ENCODE results near the gene SLC1A4. TPM values are rescaled to one million over a fixed set of nuclear protein-coding genes. Genes with fewer than 3 reads are reported as not detected.
"Not testable (repeated sequence)": the region's sequence is repeated elsewhere in the genome, so short reads cannot be mapped to it uniquely, and the experiment has no call there.

SLC1A4 gene
- total RNA-seq, 1 experiment from 2014 or later: 12.9 TPM

DNA sequence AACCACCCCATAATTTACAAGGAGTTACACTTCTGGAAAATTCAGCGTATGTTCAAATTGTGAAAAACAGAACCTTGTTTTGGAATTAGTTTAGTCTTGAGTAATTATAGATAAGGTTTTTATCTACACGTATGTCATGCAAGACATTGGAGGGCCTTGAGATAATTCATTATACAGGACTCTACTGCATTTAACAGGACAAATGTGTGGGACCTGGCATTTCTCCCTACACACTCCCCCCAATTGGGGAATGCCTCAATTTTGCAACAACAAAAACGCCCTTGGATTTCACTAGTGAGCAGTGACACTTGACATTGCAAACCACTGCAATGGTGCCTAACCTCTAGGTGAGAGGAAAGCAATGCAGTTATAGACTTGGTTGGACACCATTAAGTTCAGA lies 11.4 kb downstream of the SLC1A4 start:
- CTCF ChIA-PET: no interaction called here
- DNase-seq (ENCODE audit: low read depth, low spot score) (no peak), ATAC-seq (no peak)
- H3K9me3 ChIP-seq (ENCODE audit: control insufficient read depth, insufficient read depth, low read depth, low read length): no peaks in the 10 kb centered on the region
- H3K27ac ChIP-seq (ENCODE audit: low read length): no peak overlapping the region
- no peaks in the 10 kb centered on the region for H3K27me3 ChIP-seq (ENCODE audit: control insufficient read depth, insufficient read depth, low read length)
- BruUV-seq (replicated peaks): no TSS peak
- TF ChIP-seq POLR2AphosphoS5 (IDR thresholded peaks at IDR 0.05; ENCODE audit: low read depth, low read length) (no peak), REST (IDR thresholded peaks at IDR 0.05; ENCODE audit: insufficient read depth in 1 of 2, low read depth in 2 of 2, low read length in 1 of 2) (no peak), SIN3A (IDR thresholded peaks at IDR 0.05; ENCODE audit: borderline replicate concordance, insufficient read depth, low read depth, low read length) (no peak), TCF7L2 (IDR thresholded peaks at IDR 0.05; ENCODE audit: low read depth, low read length) (no peak)
- TF ChIP-seq, protein P1, sequence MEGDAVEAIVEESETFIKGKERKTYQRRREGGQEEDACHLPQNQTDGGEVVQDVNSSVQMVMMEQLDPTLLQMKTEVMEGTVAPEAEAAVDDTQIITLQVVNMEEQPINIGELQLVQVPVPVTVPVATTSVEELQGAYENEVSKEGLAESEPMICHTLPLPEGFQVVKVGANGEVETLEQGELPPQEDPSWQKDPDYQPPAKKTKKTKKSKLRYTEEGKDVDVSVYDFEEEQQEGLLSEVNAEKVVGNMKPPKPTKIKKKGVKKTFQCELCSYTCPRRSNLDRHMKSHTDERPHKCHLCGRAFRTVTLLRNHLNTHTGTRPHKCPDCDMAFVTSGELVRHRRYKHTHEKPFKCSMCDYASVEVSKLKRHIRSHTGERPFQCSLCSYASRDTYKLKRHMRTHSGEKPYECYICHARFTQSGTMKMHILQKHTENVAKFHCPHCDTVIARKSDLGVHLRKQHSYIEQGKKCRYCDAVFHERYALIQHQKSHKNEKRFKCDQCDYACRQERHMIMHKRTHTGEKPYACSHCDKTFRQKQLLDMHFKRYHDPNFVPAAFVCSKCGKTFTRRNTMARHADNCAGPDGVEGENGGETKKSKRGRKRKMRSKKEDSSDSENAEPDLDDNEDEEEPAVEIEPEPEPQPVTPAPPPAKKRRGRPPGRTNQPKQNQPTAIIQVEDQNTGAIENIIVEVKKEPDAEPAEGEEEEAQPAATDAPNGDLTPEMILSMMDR (IDR thresholded peaks at IDR 0.05): no peak
- in situ Hi-C loops (cut with HindIII; ENCODE audit: low pct_unique_long_range_greater_than_20kb, low sequenced_read_pairs): no loop called here
- no peaks in the 10 kb centered on the region for H3K4me1 ChIP-seq (ENCODE audit: control insufficient read depth, insufficient read depth, low read length)
- H3K36me3 ChIP-seq (ENCODE audit: control insufficient read depth, insufficient read depth, low read length): no peaks in the 10 kb centered on the region
- no peak overlapping the region for H3K4me3 ChIP-seq (ENCODE audit: low read depth in 2 of 2, low read length in 2 of 2)
- intact Hi-C loops (cut with micrococcal nuclease; ENCODE audit: unreplicated experiment): no loop called here
- POLR2A ChIA-PET: no interaction called here

DNA sequence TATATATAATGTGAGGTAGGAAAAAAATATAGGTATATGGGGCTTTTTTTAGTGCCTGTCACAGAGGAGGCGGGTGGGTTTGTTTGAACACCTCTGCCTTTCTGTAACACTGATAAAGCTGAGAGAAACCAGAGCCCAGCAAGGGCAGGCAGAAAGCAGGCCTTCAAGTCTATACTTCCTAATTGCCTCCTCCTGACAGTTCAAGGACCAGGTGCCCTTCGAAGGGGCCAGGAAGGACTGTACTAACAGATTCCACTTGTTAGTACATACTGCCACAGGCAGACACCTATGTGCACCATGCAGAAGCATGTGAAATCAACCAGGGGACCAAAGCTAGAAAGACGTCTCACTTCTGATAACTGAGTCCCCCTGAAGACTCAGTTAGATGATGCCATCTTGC lies 13.8 kb downstream of the SLC1A4 start:
- no peak overlapping the region for H3K27ac ChIP-seq (ENCODE audit: low read length)
- in situ Hi-C loops (cut with HindIII; ENCODE audit: low pct_unique_long_range_greater_than_20kb, low sequenced_read_pairs): no loop called here
- no peaks in the 10 kb centered on the region for H3K27me3 ChIP-seq (ENCODE audit: control insufficient read depth, insufficient read depth, low read length)
- no peaks in the 10 kb centered on the region for H3K9me3 ChIP-seq (ENCODE audit: control insufficient read depth, insufficient read depth, low read depth, low read length)
- H3K4me3 ChIP-seq (ENCODE audit: low read depth in 2 of 2, low read length in 2 of 2): no peak overlapping the region
- intact Hi-C loops (cut with micrococcal nuclease; ENCODE audit: unreplicated experiment): no loop called here
- ATAC-seq (no peak), DNase-seq (ENCODE audit: low read depth, low spot score) (no peak)
- BruUV-seq (replicated peaks): no TSS peak
- POLR2A ChIA-PET: no interaction called here
- no peaks in the 10 kb centered on the region for H3K36me3 ChIP-seq (ENCODE audit: control insufficient read depth, insufficient read depth, low read length)
- TF ChIP-seq, protein P1 (IDR thresholded peaks at IDR 0.05): no peak
- TF ChIP-seq TCF7L2 (IDR thresholded peaks at IDR 0.05; ENCODE audit: low read depth, low read length): no peak
- H3K4me1 ChIP-seq (ENCODE audit: control insufficient read depth, insufficient read depth, low read length): peaks cover 4% of the 10 kb centered on the region; the same call in 1 of the 2 replicates
- CTCF ChIA-PET: no interaction called here

- H3K9me3 ChIP-seq (ENCODE audit: control insufficient read depth, insufficient read depth, low read depth, low read length); DNase-seq (ENCODE audit: low read depth, low spot score); H3K27ac ChIP-seq (ENCODE audit: low read length); POLR2A ChIA-PET; H3K36me3 ChIP-seq (ENCODE audit: control insufficient read depth, insufficient read depth, low read length); BruUV-seq (replicated peaks); H3K4me3 ChIP-seq (ENCODE audit: low read depth in 2 of 2, low read length in 2 of 2); intact Hi-C loops (cut with micrococcal nuclease; ENCODE audit: unreplicated experiment); H3K4me1 ChIP-seq (ENCODE audit: control insufficient read depth, insufficient read depth, low read length); in situ Hi-C loops (cut with HindIII; ENCODE audit: low pct_unique_long_range_greater_than_20kb, low sequenced_read_pairs); ATAC-seq; H3K27me3 ChIP-seq (ENCODE audit: control insufficient read depth, insufficient read depth, low read length): not testable (repeated sequence)
- CTCF ChIA-PET: interaction anchor here (0.5 kb wide), 1 partner anchor 90 kb away, joined by 4 read pairs; no protein-coding TSS in a partner anchor
Observed at GRCh38 chr2:65004232-65004631, 15.0 kb downstream of the SLC1A4 start.

Data from Panc1 (cell line).